Hematopoietic multipotent progenitor cell treated with erythropoietin and hydrocortisone succinate and interleukin-3 and kit ligand, for 17 days (in vitro differentiated cells): ENCODE measurements around the gene IPO8.

Source experiments
- DNase-seq: peaks from one replicate; pipeline ENCODE4 v3.0.0-alpha.2; 2015; ENCODE audit warnings: low spot score

Gene IPO8

DNA sequence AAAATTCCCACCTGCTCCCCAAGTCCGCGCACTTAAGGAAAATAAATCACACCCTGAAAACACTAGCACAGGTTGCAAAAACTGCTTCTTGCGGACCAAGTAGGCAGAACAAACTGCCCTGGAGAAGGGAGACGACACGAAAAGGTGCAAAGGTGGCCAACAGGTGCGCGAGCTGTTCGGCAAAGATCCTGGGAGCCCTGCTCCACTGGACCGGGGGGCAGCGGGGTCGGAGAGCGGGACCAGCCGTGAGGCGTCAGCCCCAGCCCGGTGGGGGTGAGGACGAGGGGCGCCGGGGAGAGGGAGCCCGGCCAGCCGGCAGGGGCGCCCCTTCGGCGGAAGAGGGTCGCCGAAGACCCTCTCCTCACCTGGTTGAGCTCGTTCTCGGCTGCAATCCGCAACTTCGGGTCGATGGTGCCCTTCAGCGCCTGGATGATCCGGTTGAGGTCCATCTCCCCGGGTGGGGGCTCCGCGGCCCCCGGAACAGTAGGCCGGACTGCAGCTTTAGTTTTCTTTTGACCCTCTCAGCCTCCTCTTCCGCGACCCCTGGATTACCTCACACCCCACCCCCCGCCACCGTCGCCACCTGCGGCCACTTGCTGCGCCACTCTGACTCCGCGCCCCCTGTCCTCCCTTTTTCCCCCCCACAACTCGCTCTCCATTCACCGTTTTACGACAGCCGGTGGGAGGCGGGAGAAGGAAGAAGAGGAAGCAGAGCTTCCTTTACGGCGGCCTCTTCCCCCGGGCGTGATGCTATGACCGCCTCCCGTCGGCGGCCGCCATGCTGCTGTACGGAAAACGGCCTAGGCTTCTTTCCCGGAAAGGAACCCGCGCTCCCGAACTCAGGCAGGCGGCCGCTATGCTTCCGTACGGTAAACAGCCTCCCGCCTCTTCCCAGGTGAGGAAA is at the start of gene IPO8:
TSS of gene IPO8 (minus strand) at position 671 of the 904 bp plus-strand sequence. CDS start at position 449, 222 bp downstream.
- DNase-seq: peak; percentile 42

DNA sequence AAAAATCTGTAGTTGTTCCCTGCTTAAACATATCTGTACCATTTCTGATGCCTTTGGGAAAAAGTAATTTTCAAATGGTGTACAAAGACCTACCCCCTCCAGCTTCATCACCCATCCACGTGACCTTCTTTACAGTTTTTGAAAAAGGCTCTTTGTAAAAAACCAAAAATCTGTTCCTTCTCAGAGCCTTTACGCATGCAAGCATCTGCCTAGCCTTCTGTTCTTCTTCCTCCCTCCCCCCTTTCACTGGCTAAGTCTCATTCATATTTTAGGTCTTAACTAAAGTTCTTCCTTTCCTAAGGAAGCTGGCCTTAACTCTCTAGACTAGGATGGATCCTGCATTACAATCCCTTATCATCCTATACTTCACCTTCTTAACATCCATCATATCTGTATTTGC is 48.7 kb upstream of the IPO8 start:
- DNase-seq: no peak

- no peak for DNase-seq
Observed at GRCh38 chr12:30740274-30740673, 44.6 kb upstream of the IPO8 start.

DNA sequence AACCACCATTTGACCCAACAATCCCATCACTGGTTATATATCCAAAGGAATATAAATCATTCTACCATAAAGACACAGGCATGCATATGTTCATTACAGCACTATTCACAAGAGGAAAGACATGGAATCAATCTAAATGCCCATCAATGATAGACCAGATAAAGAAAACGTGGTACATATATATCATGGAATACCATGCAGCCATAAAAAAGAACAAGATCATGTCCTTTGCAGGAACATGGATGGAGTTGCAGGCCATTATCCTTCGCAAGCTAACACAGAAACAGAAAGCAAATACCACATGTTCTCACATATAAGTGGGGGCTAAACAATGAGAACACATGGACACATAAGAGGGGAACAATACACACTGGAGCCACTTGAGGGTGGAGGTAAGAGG is 43.4 kb upstream of the IPO8 start:
- DNase-seq: no peak

DNA sequence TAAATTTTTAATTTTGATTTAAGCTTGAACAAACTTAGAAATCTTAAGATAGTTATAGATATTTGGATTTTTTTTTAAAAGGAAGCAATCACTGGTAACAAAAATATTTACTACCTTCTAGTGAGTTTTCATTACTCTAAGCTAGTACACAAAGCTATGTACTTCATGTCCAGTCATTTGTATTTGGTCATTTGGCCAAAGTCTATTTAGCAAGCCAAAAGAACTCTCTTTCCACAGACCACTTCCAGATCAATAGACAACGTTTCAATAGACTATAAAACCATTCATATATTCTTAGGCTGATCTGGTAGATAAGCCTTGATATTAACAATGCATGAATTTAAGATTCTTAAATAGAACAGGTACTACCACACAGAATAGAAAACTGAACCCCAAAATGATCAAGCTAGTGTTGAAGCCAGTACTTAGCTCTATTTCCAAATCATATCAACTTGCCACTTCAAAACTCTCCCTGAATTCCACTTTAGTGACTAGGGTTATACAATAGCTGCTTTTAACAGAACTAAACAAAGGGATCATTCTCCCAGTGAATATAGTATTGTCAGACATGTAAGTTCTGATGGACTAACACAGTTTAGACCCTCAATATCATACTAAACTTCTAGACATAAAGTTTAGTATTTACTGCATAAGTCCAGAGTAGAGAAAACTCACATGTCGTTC is 37.4 kb upstream of the IPO8 start:
- DNase-seq: no peak

GRCh38 chr12:30730011-30730410 is 34.3 kb upstream of the IPO8 start:
- no peak for DNase-seq

DNA sequence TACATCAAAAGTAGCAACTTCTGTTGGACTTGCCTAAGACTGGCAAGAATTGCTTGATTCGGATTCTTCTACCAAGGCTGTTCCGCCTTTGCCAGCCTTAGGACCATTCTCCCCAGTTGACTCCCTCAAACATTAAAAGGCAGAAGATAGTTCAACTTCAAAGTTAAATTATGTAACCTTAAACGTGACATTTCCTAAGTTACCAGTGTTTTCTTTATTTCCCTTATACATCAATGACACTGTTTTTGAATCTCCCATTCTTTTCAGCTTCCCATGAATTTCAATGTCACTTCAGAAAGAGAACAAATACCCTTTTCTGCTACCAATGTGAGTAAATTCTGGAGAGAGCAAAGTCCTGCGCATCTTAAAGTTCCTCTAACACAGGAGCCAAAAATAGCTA is 33.9 kb upstream of the IPO8 start:
- DNase-seq: no peak

GRCh38 chr12:30726647-30727046 is 31.0 kb upstream of the IPO8 start:
- no peak for DNase-seq

GRCh38 chr12:30725739-30726138 is 30.1 kb upstream of the IPO8 start:
- DNase-seq: no peak

DNA sequence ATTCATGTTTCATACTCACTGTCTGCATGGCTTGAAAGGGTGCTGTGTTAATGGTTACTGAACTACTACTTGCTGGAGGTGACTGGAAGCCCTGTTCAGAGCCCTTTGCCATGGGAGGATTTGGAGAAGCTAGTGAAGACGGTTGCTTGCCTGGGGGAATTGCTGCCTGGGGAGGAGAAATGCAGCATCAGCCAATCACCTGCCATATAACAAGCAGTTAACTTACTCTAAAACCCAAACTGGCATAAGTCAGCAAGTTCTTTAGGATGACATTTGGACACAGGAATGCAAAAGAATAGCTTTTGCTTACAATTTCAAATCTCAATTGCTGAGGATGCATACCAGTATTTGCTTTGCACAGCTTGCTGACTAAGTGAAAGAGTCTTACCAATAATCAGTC is 23.4 kb upstream of the IPO8 start:
- no peak for DNase-seq

DNA sequence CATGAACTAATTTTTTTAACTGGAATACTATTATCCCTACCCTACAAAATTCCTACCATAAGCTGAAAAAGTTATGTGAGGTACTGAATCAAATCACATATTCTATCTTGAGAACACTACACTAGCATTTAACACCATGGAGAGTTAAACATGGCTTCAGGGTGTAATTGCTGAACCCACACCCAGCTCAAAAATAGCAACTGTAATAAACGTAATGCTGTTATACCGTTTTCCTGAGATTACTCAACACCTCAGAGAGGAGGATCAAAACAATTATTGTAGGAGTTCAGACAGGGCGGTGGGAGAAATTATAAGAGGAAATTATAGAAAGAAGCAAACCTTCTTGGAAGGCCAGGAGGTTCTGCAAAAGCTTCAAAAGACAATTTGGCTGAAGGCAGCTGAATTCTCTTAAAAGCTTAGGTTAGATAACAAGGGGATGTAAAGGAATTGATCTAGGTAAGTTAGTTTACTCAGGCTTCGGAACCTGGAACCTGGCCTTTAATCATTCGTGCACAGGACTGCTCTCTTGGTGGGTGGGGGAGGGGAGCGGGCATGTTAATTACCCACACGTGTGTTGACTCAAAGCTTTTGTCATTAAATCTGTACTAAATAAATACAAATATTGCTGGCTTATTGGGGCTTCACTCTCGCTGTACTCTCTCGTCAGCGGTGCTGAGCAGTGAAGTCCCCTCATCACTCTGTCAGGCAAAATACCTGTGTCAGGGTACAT is 12.1 kb upstream of the IPO8 start:
- no peak for DNase-seq

DNA sequence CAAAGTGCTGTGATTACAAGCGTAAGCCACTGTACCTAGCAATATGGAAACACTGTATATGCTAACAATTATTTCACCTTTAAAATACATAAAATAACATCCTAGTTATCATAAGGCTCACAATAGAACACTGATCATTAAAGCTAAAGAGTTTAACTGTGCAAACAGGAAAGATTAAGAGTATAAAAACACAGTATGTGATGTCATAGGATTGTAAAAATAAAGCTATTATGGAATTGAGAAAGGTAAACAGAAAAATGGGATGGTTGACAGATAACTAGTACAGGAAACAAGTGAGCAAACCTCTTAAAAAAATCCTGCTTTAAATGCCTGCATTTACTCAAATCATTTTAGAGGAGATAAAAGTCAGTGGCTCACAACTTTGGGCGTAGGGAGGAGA is 10.8 kb upstream of the IPO8 start:
- no peak for DNase-seq

DNA sequence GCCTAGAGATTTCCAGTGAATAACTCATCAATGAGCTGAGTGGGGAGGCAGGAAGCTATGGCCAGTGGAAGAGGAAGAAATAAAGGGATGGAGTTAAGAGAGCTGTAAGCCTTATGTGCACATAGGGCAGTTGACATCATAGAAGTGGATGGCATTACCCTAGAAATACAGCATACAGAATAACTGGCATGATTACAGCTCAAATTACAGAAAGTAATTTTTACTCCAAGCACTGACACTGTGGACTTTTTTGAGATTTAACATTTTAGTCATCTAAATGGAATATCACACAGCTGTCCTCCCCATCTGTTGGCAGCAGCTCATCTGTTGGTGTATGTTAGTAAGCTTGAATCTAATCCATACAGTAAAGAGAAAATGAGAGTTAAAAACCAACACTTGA is 5.4 kb upstream of the IPO8 start:
- DNase-seq: no peak

DNA sequence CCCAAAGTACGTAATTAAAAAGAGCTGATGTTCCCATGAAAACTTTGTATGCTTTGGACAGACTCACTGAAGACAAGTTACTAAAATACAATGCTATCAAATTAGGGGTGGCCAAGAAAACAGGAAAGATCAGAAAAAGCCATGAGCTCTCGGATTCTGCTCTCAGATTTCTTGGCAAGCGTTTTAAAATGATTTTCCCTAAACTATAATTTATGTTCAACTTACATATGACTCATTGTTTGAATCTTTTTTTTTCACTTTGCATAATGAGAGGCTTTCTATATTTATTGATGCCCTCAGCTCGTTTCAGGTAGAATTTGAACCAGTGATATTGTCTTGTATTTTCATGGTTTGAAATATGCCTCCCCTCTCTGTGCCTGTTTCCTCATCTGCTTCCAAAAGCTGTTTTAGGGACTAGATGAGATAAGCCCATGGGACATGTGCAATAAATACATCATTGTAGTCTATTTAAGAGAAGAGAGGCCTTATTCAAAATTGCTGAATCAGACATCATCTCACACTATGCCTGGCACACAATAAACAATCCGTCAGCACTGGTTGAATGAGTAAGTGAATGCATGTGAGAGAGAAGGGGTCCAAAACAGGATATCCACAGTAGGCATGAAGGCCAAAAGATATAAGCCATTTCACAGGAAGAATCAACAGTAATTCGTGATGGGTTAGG is 4.7 kb upstream of the IPO8 start:
- DNase-seq: no peak

- DNase-seq: no peak
Observed at GRCh38 chr12:30698346-30698745, 2.7 kb upstream of the IPO8 start.

DNA sequence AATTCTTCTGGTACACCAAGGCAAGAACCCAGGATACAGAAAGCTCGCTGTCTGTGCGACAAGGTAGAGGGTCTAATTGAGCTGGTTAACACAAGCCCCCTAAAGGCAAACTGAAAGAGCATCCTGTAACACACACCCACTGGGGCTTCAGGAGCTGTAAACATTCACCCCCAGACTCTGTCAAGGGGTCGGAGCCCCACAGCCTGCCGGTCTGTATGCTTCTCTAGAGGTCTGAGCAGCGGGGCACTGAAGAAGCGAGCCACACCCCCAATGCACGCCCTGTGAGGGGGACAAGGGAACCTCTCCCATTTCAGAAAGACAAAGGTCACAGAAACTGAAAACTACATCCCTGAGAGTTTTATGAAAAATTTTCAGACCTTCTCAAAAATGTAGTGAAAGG is 1.3 kb upstream of the IPO8 start:
- no peak for DNase-seq

- no peak for DNase-seq
Observed at GRCh38 chr12:30696486-30696885, 817 bp upstream of the IPO8 start.

DNA sequence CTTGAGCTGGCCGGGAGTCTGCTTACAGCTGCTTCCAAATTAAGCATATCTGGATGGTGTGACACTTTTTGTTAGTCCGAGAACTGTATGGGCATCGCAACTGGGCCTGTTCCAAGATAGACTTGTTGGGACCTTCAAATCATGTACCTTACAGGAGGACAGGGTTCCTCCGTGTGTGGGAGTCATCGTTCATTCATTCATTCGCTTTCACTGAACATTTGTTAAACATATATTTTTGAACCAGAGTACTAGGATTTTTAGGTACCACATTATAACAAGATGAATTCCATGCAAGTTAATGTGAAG is 387 bp upstream of the IPO8 start:
- no peak for DNase-seq

GRCh38 chr12:30694412-30695198 is 1.1 kb downstream of the IPO8 start:
- no peak for DNase-seq

- no peak for DNase-seq
Observed at GRCh38 chr12:30692470-30692869, 3.2 kb downstream of the IPO8 start.

GRCh38 chr12:30691122-30691879 is 4.4 kb downstream of the IPO8 start:
- no peak for DNase-seq
